Esophagus squamous epithelium (tissue), 5 donors: ENCODE data around the gene CEBPE. TPM values are rescaled to one million over a fixed set of nuclear protein-coding genes. Genes with fewer than 3 reads are reported as not detected.
A peak's percentile ranks its signal among the peaks of the same experiment; 100 is the strongest.

Experiments used
- DNase-seq: peaks from one replicate; lab custom pipeline; 2025; lab: John Stamatoyannopoulos, UW
- H3K27ac ChIP-seq, 4 donors: fragments of 200-600 bp; sonication (generic); one replicate each; pipeline ENCODE4 v1.5.1; 2016 to 2019; ENCODE audit warnings: mild to moderate bottlenecking in 1 of 4
- H3K27me3 ChIP-seq, 4 donors: fragments of 200-600 bp; sonication (generic); 1 replicate in 3 of 4; 2 replicates in 1 of 4; pipeline versions ENCODE4 v1.5.1 to v1.6.0; 2017 to 2021; ENCODE audit warnings: antibody characterized with exemption in 1 of 4
- H3K36me3 ChIP-seq, 3 donors: fragments of 200-600 bp; sonication (generic); one replicate each; pipeline ENCODE4 v1.5.1; 2016 to 2019
- H3K4me1 ChIP-seq, 3 donors: fragments of 200-600 bp; sonication (generic); one replicate each; pipeline ENCODE4 v1.5.1; 2017 to 2019
- H3K4me3 ChIP-seq, 4 donors: fragments of 200-600 bp; sonication (generic); 1 replicate in 3 of 4; 2 replicates in 1 of 4; pipeline ENCODE4 v1.5.1; 2016 to 2019; ENCODE audit warnings: mild to moderate bottlenecking in 2 of 4, moderate library complexity in 1 of 4
- H3K9me3 ChIP-seq, 3 donors: fragments of 200-600 bp; sonication (generic); one replicate each; pipeline ENCODE4 v1.5.1; 2016 to 2019
- POLR2A ChIP-seq, 4 donors: fragments of 450-650 bp; IDR thresholded peaks; one replicate each; pipeline ENCODE4 v1.6.1; 2017; ENCODE audit warnings: antibody characterized with exemption in 4 of 4, mild to moderate bottlenecking in 4 of 4, moderate library complexity in 3 of 4
- WGBS, 2 donors: methylation state at CpG; one replicate each; pipeline ENCODE4 v1.1.5; 2018; 5-methylcytosine and 5-hydroxymethylcytosine counted together
- intact Hi-C: fragments of 100-400 bp; cut with DNase I; formaldehyde crosslinking; loops from one replicate; pipeline ENCODE4 v1.15.0; 2022
- total RNA-seq, 4 donors: library from RNA; depleted of rRNA; stranded (reverse); fragments of >200 nt; gene quantifications; one replicate each; pipeline ENCODE4 v1.1.0, GENCODE V29; 2016
- TF ChIP-seq, protein P1 (sequence below), 6 experiments: fragments of 450-650 bp in 4 of 6; fragments of 200-600 bp in 2 of 6; sonication (generic) in 2 of 6; IDR thresholded peaks; one replicate each; pipeline ENCODE4 v1.5.1; 2016 to 2019; ENCODE audit warnings: antibody characterized with exemption in 6 of 6, mild to moderate bottlenecking in 4 of 6, moderate library complexity in 4 of 6
- donor health status: DM: yes; HTN: yes; CAD: no.

The CEBPE gene
- total RNA-seq, result not detected

DNA sequence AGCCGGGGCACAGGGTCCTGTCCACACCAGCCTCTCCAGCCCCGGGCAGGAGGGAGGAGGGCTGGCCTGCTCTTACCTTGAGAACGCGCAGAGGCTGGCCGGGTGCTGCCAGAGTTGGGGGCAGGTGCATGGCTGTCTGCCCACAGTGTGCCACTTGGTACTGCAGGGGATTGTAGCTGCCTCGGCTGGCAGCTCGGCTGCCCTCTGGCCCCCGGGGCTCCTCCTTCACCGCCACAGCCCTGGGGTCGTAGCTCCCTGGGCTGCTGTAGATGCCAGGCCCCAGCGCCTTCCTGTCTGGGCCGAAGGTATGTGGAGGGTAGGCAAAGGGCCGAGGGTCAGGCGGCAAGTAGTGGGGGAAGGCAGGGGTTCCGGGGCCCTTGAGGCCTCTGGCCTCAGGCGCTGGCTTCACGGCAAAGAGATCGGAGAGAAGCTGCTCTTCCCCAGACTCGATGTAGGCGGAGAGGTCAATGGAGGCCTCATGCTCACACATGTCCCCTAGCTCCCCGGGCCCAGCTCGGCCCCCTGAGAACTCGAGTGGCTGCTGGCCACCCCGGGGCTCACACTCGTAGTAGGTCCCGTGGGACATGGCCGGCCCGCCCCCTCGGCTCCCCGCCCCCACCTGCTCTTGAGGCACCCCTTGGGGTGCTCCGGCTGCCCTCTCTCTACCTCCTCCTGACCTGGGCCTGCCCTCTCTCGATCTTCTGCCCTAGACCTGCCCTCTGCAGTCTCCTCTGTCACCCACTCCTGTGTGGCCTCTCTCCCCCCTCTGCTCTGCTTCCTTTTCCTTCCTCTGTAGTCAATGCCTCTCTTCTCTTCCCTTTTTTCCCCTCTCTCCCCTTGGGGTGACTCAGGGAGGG, at the start of gene CEBPE:
Gene CEBPE, minus strand, starts transcription at position 750 of the 857 bp plus-strand sequence. Its CDS starts 164 bp downstream, at position 586.
- Histone ChIP-seq H3K27me3 (peaks cover 0 to 19% (median 0%) of the 10 kb centered on the region in 4 donors), H3K9me3 (no peaks in the 10 kb centered on the region), H3K4me3 (no peak within 1 kb of the TSS), H3K4me1 (peaks cover 0 to 37% (median 16%) of the 10 kb centered on the region in 3 donors), H3K27ac (peak within 1 kb of the TSS in 1 of 4 donors; percentile 34), H3K36me3 (no peaks in the 10 kb centered on the region)
- 70 to 89% methylated on average over 9 to 14 of the region's 32 CpGs for WGBS, 2 donors
- intact Hi-C loops, result no loop called here
- no peak for DNase-seq
- TF ChIP-seq, protein P1, sequence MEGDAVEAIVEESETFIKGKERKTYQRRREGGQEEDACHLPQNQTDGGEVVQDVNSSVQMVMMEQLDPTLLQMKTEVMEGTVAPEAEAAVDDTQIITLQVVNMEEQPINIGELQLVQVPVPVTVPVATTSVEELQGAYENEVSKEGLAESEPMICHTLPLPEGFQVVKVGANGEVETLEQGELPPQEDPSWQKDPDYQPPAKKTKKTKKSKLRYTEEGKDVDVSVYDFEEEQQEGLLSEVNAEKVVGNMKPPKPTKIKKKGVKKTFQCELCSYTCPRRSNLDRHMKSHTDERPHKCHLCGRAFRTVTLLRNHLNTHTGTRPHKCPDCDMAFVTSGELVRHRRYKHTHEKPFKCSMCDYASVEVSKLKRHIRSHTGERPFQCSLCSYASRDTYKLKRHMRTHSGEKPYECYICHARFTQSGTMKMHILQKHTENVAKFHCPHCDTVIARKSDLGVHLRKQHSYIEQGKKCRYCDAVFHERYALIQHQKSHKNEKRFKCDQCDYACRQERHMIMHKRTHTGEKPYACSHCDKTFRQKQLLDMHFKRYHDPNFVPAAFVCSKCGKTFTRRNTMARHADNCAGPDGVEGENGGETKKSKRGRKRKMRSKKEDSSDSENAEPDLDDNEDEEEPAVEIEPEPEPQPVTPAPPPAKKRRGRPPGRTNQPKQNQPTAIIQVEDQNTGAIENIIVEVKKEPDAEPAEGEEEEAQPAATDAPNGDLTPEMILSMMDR (IDR thresholded peaks at IDR 0.05), result no peak
- no peak for TF ChIP-seq POLR2A (IDR thresholded peaks at IDR 0.05)

DNA sequence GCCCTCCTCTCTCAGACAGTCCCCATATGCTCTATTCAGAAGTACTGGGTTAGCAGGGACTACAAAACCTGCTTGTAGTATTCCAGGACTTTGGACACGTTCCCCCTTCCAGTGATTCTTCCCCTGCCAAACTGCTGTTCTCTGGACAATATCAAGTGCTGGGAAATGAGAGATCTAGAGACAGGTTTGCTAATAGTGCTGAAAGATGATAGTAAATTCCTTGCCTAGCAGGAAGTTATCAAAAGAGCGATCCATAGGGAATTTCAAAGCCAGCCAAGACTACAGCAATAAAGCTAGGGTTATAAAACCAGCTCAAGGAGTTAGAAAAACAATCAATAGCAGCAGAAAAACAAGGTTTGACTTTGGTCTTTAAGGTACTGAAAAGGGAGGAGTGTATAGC, 49.2 kb upstream of the CEBPE start:
- Histone ChIP-seq H3K27ac (no peak overlapping the region), H3K4me3 (no peak overlapping the region), H3K36me3 (peaks cover 0 to 37% (median 0%) of the 10 kb centered on the region in 3 donors), H3K4me1 (peaks cover 0 to 28% (median 11%) of the 10 kb centered on the region in 3 donors), H3K9me3 (no peaks in the 10 kb centered on the region), H3K27me3 (no peaks in the 10 kb centered on the region)
- DNase-seq, result no peak
- TF ChIP-seq, protein P1 (IDR thresholded peaks at IDR 0.05), result no peak
- no peak for TF ChIP-seq POLR2A (IDR thresholded peaks at IDR 0.05)
- 66 to 69% methylated on average over 2 of the region's 2 CpGs for WGBS, 2 donors
- intact Hi-C loops, result no loop called here

DNA sequence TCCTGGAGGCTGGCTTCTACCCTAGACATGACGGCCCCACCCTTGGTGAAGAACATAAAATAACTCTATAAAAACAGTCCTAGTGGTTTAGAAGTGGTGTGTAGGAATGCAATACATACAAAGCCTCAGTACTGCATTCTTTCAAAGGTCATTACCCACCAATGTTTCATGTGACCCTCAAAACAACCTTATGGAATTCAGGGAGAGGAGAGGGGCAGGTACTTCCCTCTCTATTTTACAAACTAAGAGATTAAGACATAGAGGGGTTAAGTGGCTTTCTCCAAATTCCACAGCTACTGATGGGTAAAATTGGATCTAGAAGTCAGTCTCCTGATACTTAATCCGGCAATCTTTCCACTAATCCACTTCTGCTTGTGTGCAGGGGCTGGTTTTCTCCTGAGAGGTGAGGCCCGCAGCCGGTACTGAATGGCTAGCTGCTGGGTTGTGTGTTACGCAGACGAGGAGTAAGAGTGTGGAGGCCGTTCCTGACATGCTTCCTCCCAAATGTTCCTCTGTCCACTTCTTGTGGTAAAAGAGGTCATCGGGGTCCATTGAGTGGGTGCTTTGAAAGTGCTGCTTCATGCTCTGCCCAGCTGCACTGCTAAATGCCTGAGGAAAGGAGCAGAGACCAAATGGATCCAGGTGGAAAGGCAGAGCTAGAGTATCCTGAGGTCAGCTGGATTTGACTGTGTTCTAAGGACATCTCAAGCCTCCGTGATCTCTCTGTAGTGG, 48.2 kb upstream of the CEBPE start:
- WGBS, 2 donors, result 68 to 90% methylated on average over 7 to 8 of the region's 9 CpGs
- no peaks in the 10 kb centered on the region for H3K27me3 ChIP-seq
- no peak for DNase-seq
- intact Hi-C loops, result no loop called here
- peaks cover 0 to 45% (median 0%) of the 10 kb centered on the region in 3 donors for H3K36me3 ChIP-seq
- H3K9me3 ChIP-seq, result no peaks in the 10 kb centered on the region
- no peak overlapping the region for H3K4me3 ChIP-seq
- H3K4me1 ChIP-seq, result peaks cover 0 to 25% (median 7%) of the 10 kb centered on the region in 3 donors
- TF ChIP-seq, protein P1 (IDR thresholded peaks at IDR 0.05), result no peak
- TF ChIP-seq POLR2A (IDR thresholded peaks at IDR 0.05), result no peak
- H3K27ac ChIP-seq, result peak overlapping the region in 1 of 4 donors; percentile 21

DNA sequence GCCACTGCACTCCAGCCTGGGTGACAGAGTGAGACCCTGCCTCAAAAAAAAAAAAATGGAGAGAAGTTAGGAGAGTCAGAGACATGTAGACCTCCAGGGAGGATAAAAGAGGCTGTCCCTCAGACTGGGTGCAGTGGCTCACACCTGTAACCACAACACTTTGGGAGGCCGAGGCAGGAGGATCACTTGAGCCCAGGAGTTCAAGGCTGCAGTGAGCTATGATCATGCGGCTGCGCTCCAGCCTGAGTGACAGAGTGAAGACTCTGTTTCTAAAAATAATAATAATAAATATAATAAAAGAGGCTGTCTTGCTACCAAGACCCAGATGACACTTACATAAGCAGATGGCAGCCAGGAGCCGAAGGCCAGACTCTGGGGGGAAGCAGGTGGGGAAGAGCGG, 45.9 kb upstream of the CEBPE start:
- 92 to 93% methylated on average over 5 of the region's 5 CpGs for WGBS, 2 donors
- peaks cover 6 to 30% (median 17%) of the 10 kb centered on the region in 3 donors for H3K4me1 ChIP-seq

More for the DNA sequence above, 45.9 kb upstream of the CEBPE start:
- no peak overlapping the region for H3K4me3 ChIP-seq
- no peak overlapping the region for H3K27ac ChIP-seq
- H3K9me3 ChIP-seq, result no peaks in the 10 kb centered on the region
- intact Hi-C loops, result no loop called here
- H3K36me3 ChIP-seq, result peaks cover 0 to 45% (median 0%) of the 10 kb centered on the region in 3 donors
- TF ChIP-seq, protein P1 (IDR thresholded peaks at IDR 0.05), result no peak
- no peak for TF ChIP-seq POLR2A (IDR thresholded peaks at IDR 0.05)
- H3K27me3 ChIP-seq, result no peaks in the 10 kb centered on the region
- no peak for DNase-seq
